Panc1 (cell line): ENCODE data around the gene TMEM163. TPM values are rescaled to one million over a fixed set of nuclear protein-coding genes. Genes with fewer than 3 reads are reported as not detected.

Experiments used
- ATAC-seq: fragments of 200-7000 bp; cut with Tn5 transposase; 2 replicates; pipeline ENCODE4 v1.9.1; 2020; ENCODE audit warnings: mild to moderate bottlenecking, moderate library complexity
- BruUV-seq: library from RNA; stranded (reverse); fragments of 400-500 nt; replicated peaks from 2 replicates; lab custom pipeline; 2021; lab: Mats Ljungman, UMichigan
- CTCF ChIA-PET: fragments of 300-600 bp; sonication (Branson Sonifier 250); formaldehyde crosslinking; loops from one replicate; lab custom pipeline; 2022; ENCODE audit warnings: antibody characterized with exemption; lab: Charles Lee
- POLR2A ChIA-PET: fragments of 300-600 bp; sonication (Branson Sonifier 250); formaldehyde crosslinking; loops from one replicate; lab custom pipeline; 2022; ENCODE audit warnings: antibody characterized with exemption; lab: Charles Lee
- DNase-seq: peaks from one replicate; pipeline ENCODE4 v3.0.0-alpha.2; 2010; ENCODE audit warnings: low read depth, low spot score
- H3K27ac ChIP-seq: 2 replicates; pipeline ENCODE4 v1.5.1; 2011; ENCODE audit warnings: mild to moderate bottlenecking, low read length, inconsistent platforms
- H3K27me3 ChIP-seq: fragments of 200-500 bp; sonication (Bioruptor generic); 2 replicates; pipeline ENCODE4 v1.6.0; 2014; ENCODE audit warnings: low read length, inconsistent platforms; ENCODE audit not compliant: control insufficient read depth, insufficient read depth
- H3K36me3 ChIP-seq: fragments of 200-500 bp; sonication (Bioruptor generic); 2 replicates; pipeline ENCODE4 v1.5.1; 2014; ENCODE audit warnings: inconsistent platforms, mild to moderate bottlenecking, low read length, moderate library complexity; ENCODE audit not compliant: control insufficient read depth, insufficient read depth
- H3K4me1 ChIP-seq: 2 replicates; pipeline ENCODE4 v1.5.1; 2011; ENCODE audit warnings: inconsistent platforms, mild to moderate bottlenecking, low read length, moderate library complexity; ENCODE audit not compliant: control insufficient read depth, insufficient read depth
- H3K4me3 ChIP-seq, 2 experiments: 2 replicates each; pipeline ENCODE4 v1.5.1; 2011 to 2012; ENCODE audit warnings: low read depth in 2 of 2, low read length in 2 of 2, mild to moderate bottlenecking in 2 of 2, inconsistent platforms in 1 of 2, moderate library complexity in 1 of 2
- H3K9me3 ChIP-seq: fragments of 200-500 bp; sonication (Bioruptor generic); 2 replicates; pipeline ENCODE4 v1.5.1; 2014; ENCODE audit warnings: low read depth, mild to moderate bottlenecking, inconsistent platforms, low read length, moderate library complexity; ENCODE audit not compliant: control insufficient read depth, insufficient read depth
- CTCF ChIP-seq: fragments of 450-650 bp; IDR thresholded peaks from 2 replicates; pipeline ENCODE4 v1.5.1; 2017; ENCODE audit warnings: mild to moderate bottlenecking
- POLR2AphosphoS5 ChIP-seq: IDR thresholded peaks from 2 replicates; pipeline ENCODE4 v1.6.1; 2012; ENCODE audit warnings: mild to moderate bottlenecking, low read depth, low read length, moderate library complexity
- REST ChIP-seq, 2 experiments: IDR thresholded peaks; 2 replicates each; pipeline ENCODE4 v1.6.1; 2011 to 2012; ENCODE audit warnings: low read depth in 2 of 2, control low read depth in 1 of 2, low read length in 1 of 2, mild to moderate bottlenecking in 1 of 2, moderate library complexity in 1 of 2; ENCODE audit not compliant: insufficient read depth in 1 of 2
- SIN3A ChIP-seq: IDR thresholded peaks from 2 replicates; pipeline ENCODE4 v1.6.1; 2012; ENCODE audit warnings: low read depth, mild to moderate bottlenecking, low read length, moderate library complexity, borderline replicate concordance; ENCODE audit not compliant: insufficient read depth
- TCF7L2 ChIP-seq: IDR thresholded peaks from 2 replicates; pipeline ENCODE4 v1.6.1; 2011; ENCODE audit warnings: mild to moderate bottlenecking, low read depth, low read length, inconsistent platforms
- in situ Hi-C: cut with HindIII; loops from 2 replicates; pipeline ENCODE4 v1.10.0; 2016; ENCODE audit warnings: low sequenced_read_pairs, low pct_unique_long_range_greater_than_20kb
- intact Hi-C: fragments of 100-400 bp; cut with micrococcal nuclease; formaldehyde crosslinking; loops from one replicate; pipeline ENCODE4 v1.10.0; 2022; ENCODE audit not compliant: unreplicated experiment
- total RNA-seq: library from RNA; stranded (reverse); gene quantifications from one replicate; pipeline ENCODE4 v1.2.1, GENCODE V29; 2021; ENCODE audit not compliant: unreplicated experiment

TMEM163 gene
- total RNA-seq, 1 experiment from 2014 or later = not detected

- ChIA-PET CTCF (no interaction called here), POLR2A (no interaction called here)
- intact Hi-C loops (no loop called here), in situ Hi-C loops (no loop called here)
- no peak overlapping the region for H3K27ac ChIP-seq
- no peak for ATAC-seq
- H3K9me3 ChIP-seq = no peaks in the 10 kb centered on the region
- H3K36me3 ChIP-seq = no peaks in the 10 kb centered on the region
- no peak overlapping the region for H3K4me3 ChIP-seq
- TF ChIP-seq POLR2AphosphoS5 = no peak
- no peak for TF ChIP-seq SIN3A
- no peak for TF ChIP-seq TCF7L2
- TF ChIP-seq REST (IDR thresholded peaks at IDR 0.05; ENCODE audit: insufficient read depth in 1 of 2, low read depth in 2 of 2, low read length in 1 of 2) = no peak
- TF ChIP-seq CTCF = no peak
- no peak for DNase-seq
- peaks cover 1% of the 10 kb centered on the region; the same call in 1 of the 2 replicates for H3K4me1 ChIP-seq
- peaks cover 39% of the 10 kb centered on the region for H3K27me3 ChIP-seq
- BruUV-seq = no TSS peak
Observed at GRCh38 chr2:134712736-134713135, 6.1 kb downstream of the TMEM163 start.

GRCh38 chr2:134712299-134712698 lies 6.5 kb downstream of the TMEM163 start:
- intact Hi-C loops (no loop called here), in situ Hi-C loops (no loop called here)
- H3K4me3 ChIP-seq = no peak overlapping the region
- CTCF ChIA-PET = no interaction called here
- peaks cover 35% of the 10 kb centered on the region for H3K27me3 ChIP-seq
- no peaks in the 10 kb centered on the region for H3K36me3 ChIP-seq
- DNase-seq = no peak
- H3K9me3 ChIP-seq = no peaks in the 10 kb centered on the region
- no peaks in the 10 kb centered on the region for H3K4me1 ChIP-seq
- no peak for ATAC-seq
- POLR2A ChIA-PET = no interaction called here
- BruUV-seq = no TSS peak
- no peak for TF ChIP-seq SIN3A
- TF ChIP-seq POLR2AphosphoS5 = no peak
- TF ChIP-seq CTCF = no peak
- no peak for TF ChIP-seq TCF7L2
- TF ChIP-seq REST (IDR thresholded peaks at IDR 0.05; ENCODE audit: insufficient read depth in 1 of 2, low read depth in 2 of 2, low read length in 1 of 2) = no peak
- H3K27ac ChIP-seq = no peak overlapping the region
